Fibroblast of lung (primary cell): ENCODE data around the gene PCDHA1. TPM values are rescaled to one million over a fixed set of nuclear protein-coding genes. Genes with fewer than 3 reads are reported as not detected.
"Not testable (repeated sequence)": the region's sequence is repeated elsewhere in the genome, so short reads cannot be mapped to it uniquely, and the experiment has no call there.

Experiments used
- DNase-seq, 2 donors: peaks; one replicate each; pipeline versions ENCODE4 v3.0.0 to v3.0.0-alpha.2; 2010; ENCODE audit warnings: low read depth in 2 of 2
- H2AFZ ChIP-seq: 2 replicates; pipeline ENCODE4 v1.5.1; 2012; ENCODE audit warnings: low read length, control low read depth, inconsistent platforms
- H3K27ac ChIP-seq: 2 replicates; pipeline ENCODE4 v1.5.1; 2011; ENCODE audit warnings: low read length, control low read depth; ENCODE audit not compliant: insufficient read depth
- H3K27me3 ChIP-seq: 2 replicates; pipeline ENCODE4 v1.5.1; 2011; ENCODE audit warnings: mild to moderate bottlenecking, low read length; ENCODE audit not compliant: control insufficient read depth, insufficient read depth
- H3K36me3 ChIP-seq: 2 replicates; pipeline ENCODE4 v1.5.1; 2011; ENCODE audit warnings: low read length; ENCODE audit not compliant: control insufficient read depth, insufficient read depth
- H3K4me1 ChIP-seq: 2 replicates; pipeline ENCODE4 v1.5.1; 2011; ENCODE audit warnings: low read length; ENCODE audit not compliant: control insufficient read depth, insufficient read depth; ENCODE audit errors: extremely low read depth
- H3K4me2 ChIP-seq: 2 replicates; pipeline ENCODE4 v1.5.1; 2011; ENCODE audit warnings: low read length, control low read depth; ENCODE audit not compliant: insufficient read depth; ENCODE audit errors: extremely low read depth
- H3K4me3 ChIP-seq, 4 experiments: fragments of 200-600 bp in 1 of 4; sonication (generic) in 1 of 4; replicated peaks in 1 of 4; 2 replicates each; pipeline ENCODE4 v1.5.1; 2011 to 2016; ENCODE audit warnings: low read length in 4 of 4, low read depth in 3 of 4, mild to moderate bottlenecking in 3 of 4, control low read depth in 2 of 4, inconsistent platforms in 1 of 4, mixed read lengths in 1 of 4; ENCODE audit not compliant: insufficient read depth in 1 of 4; ENCODE audit errors: control extremely low read depth in 1 of 4
- H3K79me2 ChIP-seq: 2 replicates; pipeline ENCODE4 v1.5.1; 2012; ENCODE audit warnings: mild to moderate bottlenecking, low read length, inconsistent platforms; ENCODE audit not compliant: control insufficient read depth, insufficient read depth
- H3K9ac ChIP-seq: 2 replicates; pipeline ENCODE4 v1.5.1; 2011; ENCODE audit warnings: mild to moderate bottlenecking, low read length, control low read depth; ENCODE audit not compliant: insufficient read depth
- H3K9me3 ChIP-seq: 2 replicates; pipeline ENCODE4 v1.5.1; 2012; ENCODE audit warnings: low read depth, low read length; ENCODE audit not compliant: control insufficient read depth, insufficient read depth
- H4K20me1 ChIP-seq: 2 replicates; pipeline ENCODE4 v1.5.1; 2011; ENCODE audit warnings: low read length; ENCODE audit not compliant: control insufficient read depth, insufficient read depth; ENCODE audit errors: extremely low read depth
- EZH2 ChIP-seq: IDR thresholded peaks from 2 replicates; pipeline ENCODE4 v1.5.1; 2012; ENCODE audit warnings: low read length, control low read depth, mild to moderate bottlenecking; ENCODE audit errors: missing control alignments
- polyA plus RNA-seq, 2 donors: library from polyadenylated mRNA; depleted of rRNA in 1 of 2; stranded (reverse) in 1 of 2; unstranded in 1 of 2; fragments of >200 nt; gene quantifications; 2 replicates each; pipeline ENCODE4 v1.2.1, GENCODE V29; 2011 to 2012; ENCODE audit warnings: missing spikeins in 1 of 2
- total RNA-seq: library from RNA; depleted of rRNA; stranded (reverse); fragments of >200 nt; gene quantifications from 2 replicates; pipeline ENCODE4 v1.2.1, GENCODE V29; 2014
- TF ChIP-seq, protein P1 (sequence below), 2 donors: IDR thresholded peaks in 1 of 2; conservative IDR thresholded peaks in 1 of 2; 1 replicate in 1 of 2; 2 replicates in 1 of 2; pipeline ENCODE4 v1.5.1; 2011 to 2012; ENCODE audit warnings: low read length in 2 of 2, control low read depth in 1 of 2, inconsistent platforms in 1 of 2, low read depth in 1 of 2, mild to moderate bottlenecking in 1 of 2

Gene PCDHA1
- total and polyA plus RNA-seq, 2 donors (not counting 1 experiment from before 2014, with no cell fraction given) = under 0.01 to 0.12 TPM

DNA sequence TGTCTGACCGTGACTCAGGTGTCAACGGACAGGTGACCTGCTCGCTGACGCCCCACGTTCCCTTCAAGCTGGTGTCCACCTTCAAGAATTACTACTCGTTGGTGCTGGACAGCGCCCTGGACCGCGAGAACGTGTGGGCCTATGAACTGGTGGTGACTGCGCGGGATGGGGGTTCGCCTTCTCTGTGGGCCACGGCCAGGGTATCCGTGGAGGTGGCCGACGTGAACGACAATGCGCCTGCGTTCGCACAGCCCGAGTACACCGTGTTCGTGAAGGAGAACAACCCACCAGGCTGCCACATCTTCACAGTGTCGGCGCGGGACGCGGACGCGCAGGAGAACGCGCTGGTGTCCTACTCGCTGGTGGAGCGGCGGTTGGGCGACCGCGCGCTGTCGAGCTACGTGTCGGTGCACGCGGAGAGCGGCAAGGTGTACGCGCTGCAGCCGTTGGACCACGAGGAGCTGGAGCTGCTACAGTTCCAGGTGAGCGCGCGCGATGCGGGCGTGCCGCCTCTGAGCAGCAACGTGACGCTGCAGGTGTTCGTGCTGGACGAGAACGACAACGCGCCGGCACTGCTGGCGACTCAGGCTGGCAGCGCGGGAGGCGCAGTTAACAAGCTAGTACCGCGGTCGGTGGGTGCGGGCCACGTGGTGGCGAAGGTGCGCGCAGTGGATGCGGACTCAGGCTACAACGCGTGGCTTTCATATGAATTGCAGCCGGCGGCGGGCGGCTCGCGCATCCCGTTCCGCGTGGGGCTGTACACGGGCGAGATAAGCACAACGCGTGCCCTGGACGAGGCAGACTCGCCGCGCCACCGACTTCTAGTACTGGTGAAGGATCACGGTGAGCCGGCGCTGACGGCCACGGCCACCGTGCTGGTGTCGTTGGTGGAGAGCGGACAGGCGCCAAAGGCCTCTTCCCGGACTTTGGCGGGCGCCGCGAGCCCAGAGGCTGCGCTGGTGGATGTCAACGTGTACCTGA is 84.6 kb downstream of the PCDHA1 start:
- Histone ChIP-seq H3K36me3 (no peaks in the 10 kb centered on the region), H3K9me3 (no peaks in the 10 kb centered on the region), H3K4me1 (no peaks in the 10 kb centered on the region), H4K20me1 (no peaks in the 10 kb centered on the region), H3K4me2 (no peak overlapping the region), H3K27me3 (no peaks in the 10 kb centered on the region), H3K79me2 (no peaks in the 10 kb centered on the region), H3K4me3 (no peak overlapping the region), H3K9ac (no peak overlapping the region), H2AFZ (no peak overlapping the region), H3K27ac (no peak overlapping the region)
- TF ChIP-seq, protein P1, sequence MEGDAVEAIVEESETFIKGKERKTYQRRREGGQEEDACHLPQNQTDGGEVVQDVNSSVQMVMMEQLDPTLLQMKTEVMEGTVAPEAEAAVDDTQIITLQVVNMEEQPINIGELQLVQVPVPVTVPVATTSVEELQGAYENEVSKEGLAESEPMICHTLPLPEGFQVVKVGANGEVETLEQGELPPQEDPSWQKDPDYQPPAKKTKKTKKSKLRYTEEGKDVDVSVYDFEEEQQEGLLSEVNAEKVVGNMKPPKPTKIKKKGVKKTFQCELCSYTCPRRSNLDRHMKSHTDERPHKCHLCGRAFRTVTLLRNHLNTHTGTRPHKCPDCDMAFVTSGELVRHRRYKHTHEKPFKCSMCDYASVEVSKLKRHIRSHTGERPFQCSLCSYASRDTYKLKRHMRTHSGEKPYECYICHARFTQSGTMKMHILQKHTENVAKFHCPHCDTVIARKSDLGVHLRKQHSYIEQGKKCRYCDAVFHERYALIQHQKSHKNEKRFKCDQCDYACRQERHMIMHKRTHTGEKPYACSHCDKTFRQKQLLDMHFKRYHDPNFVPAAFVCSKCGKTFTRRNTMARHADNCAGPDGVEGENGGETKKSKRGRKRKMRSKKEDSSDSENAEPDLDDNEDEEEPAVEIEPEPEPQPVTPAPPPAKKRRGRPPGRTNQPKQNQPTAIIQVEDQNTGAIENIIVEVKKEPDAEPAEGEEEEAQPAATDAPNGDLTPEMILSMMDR (conservative IDR thresholded peaks at IDR 0.05 in 1 of 2, IDR thresholded peaks at IDR 0.05 in 1 of 2; ENCODE audit: low read depth in 1 of 2, low read length in 2 of 2) = no peak
- TF ChIP-seq EZH2 = no peak
- DNase-seq = no peak

DNA sequence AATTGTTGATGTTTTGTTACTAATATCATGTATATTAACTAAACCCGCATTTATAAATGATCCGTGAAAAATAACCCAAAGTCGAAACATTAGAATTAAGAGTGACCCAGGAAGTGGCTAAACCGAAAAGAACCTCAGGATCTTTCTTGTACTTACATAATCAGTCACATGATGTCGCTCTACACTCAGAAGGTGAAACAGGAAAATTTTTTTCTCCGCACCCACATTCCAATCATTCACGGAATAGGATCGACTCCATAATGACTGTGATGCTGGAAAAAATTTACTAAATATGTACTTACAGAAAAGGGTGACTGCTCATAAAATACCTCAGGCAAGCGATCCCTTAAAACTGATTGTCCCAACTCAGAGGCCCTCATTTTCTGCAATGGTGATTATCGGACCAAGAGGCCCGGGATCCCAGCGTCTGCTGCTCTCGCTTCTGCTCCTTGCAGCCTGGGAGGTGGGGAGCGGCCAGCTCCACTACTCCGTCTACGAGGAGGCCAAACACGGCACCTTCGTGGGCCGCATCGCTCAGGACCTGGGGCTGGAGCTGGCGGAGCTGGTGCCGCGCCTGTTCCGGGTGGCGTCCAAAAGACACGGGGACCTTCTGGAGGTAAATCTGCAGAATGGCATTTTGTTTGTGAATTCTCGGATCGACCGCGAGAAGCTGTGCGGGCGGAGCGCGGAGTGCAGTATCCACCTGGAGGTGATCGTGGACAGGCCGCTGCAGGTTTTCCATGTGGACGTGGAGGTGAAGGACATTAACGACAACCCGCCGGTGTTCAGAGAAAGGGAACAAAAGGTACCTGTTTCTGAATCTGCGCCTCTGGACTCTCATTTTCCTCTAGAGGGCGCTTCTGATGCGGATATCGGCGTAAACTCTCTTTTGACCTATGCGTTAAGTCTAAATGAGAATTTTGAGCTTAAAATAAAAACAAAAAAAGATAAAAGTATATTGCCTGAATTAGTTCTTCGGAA is 89.4 kb downstream of the PCDHA1 start, which contains the start of gene PCDHA12:
TSS of gene PCDHA12 (plus strand) at position 224 of the 981 bp plus-strand sequence. CDS start at position 389, 165 bp downstream.
- H3K9me3 ChIP-seq = peaks cover 2% of the 10 kb centered on the region
- H3K9ac ChIP-seq = no peak within 1 kb of the TSS
- no peak within 1 kb of the TSS for H3K27ac ChIP-seq
- no peaks in the 10 kb centered on the region for H3K4me1 ChIP-seq
- H3K79me2 ChIP-seq = no peaks in the 10 kb centered on the region
- H3K36me3 ChIP-seq = no peaks in the 10 kb centered on the region
- no peak for DNase-seq
- no peak within 1 kb of the TSS for H3K4me2 ChIP-seq
- TF ChIP-seq EZH2 = no peak
- TF ChIP-seq, protein P1 (conservative IDR thresholded peaks at IDR 0.05 in 1 of 2, IDR thresholded peaks at IDR 0.05 in 1 of 2; ENCODE audit: low read depth in 1 of 2, low read length in 2 of 2) = no peak
- H3K4me3 ChIP-seq = no peak within 1 kb of the TSS
- no peak within 1 kb of the TSS for H2AFZ ChIP-seq
- H3K27me3 ChIP-seq = no peaks in the 10 kb centered on the region
- H4K20me1 ChIP-seq = no peaks in the 10 kb centered on the region

DNA sequence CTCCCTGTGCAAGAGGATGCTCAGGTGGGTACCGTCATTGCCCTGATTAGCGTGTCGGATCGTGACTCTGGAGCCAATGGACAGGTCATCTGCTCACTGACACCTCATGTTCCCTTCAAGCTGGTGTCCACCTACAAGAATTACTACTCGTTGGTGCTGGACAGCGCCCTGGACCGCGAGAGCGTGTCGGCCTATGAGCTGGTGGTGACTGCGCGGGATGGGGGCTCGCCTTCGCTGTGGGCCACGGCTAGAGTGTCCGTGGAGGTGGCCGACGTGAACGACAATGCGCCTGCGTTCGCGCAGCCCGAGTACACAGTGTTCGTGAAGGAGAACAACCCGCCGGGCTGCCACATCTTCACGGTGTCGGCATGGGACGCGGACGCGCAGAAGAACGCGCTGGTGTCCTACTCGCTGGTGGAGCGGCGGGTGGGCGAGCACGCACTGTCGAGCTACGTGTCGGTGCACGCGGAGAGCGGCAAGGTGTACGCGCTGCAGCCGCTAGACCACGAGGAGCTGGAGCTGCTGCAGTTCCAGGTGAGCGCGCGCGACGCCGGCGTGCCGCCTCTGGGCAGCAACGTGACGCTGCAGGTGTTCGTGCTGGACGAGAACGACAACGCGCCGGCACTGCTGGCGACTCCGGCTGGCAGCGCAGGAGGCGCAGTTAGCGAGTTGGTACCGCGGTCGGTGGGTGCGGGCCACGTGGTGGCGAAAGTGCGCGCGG is 90.8 kb downstream of the PCDHA1 start:
- H3K4me1 ChIP-seq, H3K4me2 ChIP-seq, H4K20me1 ChIP-seq, H3K27me3 ChIP-seq, H3K79me2 ChIP-seq, DNase-seq, H3K27ac ChIP-seq, H3K36me3 ChIP-seq, H3K4me3 ChIP-seq, H2AFZ ChIP-seq, H3K9me3 ChIP-seq, H3K9ac ChIP-seq: not testable (repeated sequence)
